Activated T-cell treated with anti-CD3 and anti-CD28 coated beads, Interleukin-2, amount 50 U/mL, for 48 hours (primary cell): ENCODE results near the gene PEAK1.
"Not testable (repeated sequence)": the region's sequence is repeated elsewhere in the genome, so short reads cannot be mapped to it uniquely, and the experiment has no call there.

Source experiments
- DNase-seq, 2 experiments: peaks; one replicate each; pipeline ENCODE4 v3.0.0-alpha.2; 2020

PEAK1 gene

DNA sequence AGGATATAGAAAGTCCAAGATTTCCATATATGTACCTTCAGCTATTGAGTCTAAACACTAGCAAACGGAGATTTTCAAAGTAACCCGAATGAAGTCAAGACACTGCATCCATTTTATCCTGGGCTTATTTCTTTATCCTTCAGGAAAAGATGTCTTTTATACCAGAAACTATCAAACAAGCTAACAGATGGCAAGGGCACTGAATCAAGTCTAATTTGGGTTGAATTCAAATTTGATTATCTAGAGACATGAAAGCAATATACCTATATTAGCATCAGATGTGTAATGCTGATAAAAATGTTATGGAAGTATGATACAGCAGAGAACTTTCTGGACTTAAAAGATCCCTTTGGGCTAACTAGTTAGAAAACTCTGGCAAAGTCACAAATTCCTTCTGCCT is 210.7 kb downstream of the PEAK1 start:
- DNase-seq: no peak

DNA sequence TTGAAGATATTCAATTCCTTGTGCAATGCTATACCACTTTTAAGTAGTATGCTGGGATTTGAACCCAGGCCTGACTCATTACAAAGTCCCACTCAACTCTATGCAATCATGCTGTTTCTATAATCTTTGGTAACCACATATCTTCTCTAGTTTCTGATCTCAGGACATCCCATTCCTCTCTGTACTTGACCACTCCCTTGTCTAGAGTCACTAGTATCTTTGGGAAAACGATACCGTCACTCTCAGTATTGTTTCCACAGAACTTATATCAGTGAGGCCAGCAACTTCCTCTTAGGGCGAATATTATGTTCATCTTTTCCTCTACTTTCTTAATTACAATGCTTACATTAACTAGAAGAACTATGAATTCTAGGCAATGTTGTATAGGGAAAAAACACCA is 211.7 kb downstream of the PEAK1 start:
- DNase-seq: no peak

DNA sequence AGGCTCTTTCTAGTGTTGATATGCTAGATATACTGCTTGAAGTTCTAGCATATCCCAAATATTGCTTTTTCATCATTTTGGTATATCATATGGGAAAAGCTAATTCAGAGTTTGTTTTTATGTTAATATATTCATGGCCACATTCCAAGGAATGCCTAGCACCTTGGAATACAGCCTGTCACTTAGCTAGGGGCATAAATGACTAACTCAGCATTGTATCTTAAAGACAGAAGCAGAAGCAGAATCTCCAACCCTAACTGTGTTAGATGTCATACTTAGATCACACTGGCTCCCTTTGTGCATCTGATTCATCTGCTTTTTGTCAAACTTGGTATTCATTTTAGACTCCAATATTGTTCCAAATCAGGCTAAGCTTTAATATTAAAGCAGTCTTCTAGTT is 218.2 kb downstream of the PEAK1 start:
- DNase-seq: no peak

DNA sequence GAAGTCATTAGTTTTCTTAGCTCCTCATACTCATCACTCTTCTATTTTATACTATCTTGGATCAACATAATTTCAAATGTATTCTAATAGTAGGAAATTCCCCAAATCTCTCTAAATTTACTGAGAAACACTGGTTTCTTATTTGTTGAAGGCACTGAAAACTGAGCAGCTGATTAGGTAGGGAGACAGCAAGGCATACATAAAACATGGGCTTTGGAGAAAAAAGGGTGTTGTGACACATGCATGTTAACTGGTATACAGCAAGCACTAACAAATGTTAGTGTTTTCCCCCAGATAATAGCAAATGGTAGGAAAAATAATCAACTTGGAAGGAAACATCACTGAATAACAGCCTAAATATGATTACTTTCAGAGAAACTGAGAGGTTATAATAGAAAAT is 223.5 kb downstream of the PEAK1 start:
- no peak for DNase-seq

DNA sequence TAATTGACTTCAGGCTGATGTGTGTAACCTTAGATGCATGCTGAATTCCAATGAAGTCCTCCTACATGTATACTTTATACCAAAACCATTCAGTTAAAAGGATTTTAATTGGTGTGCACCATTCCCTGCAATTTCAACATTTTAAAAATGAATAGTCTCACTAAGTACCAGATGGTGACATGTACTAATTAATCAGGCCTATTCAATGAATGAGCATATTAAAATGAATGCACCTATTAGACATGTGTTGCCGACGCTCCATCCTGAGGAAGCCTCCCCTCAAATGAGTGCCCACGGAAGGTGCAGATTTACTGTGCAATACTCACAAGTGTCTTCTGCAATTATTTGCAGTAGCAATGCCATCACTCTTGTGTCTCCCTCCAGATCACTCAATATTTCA is 224.3 kb downstream of the PEAK1 start:
- no peak for DNase-seq

DNA sequence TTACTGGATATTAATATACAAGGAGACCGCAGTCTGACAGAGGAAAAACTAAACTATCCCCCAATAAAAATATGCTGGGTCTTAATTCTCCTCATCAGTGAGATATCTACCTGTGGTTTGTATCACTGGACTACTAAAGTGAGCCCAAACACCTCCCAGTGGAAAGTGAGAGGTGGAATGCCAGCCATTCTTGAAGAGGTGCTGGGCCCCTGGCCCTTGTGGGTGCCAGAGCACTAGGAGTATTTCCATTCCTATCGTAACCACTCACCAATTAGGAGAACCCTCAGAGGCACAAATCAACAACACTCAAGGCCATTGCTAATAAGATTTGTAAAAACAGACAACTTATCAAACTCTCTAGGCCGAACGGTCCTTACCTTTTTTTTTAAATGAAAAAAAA is 227.5 kb downstream of the PEAK1 start:
- no peak for DNase-seq

DNA sequence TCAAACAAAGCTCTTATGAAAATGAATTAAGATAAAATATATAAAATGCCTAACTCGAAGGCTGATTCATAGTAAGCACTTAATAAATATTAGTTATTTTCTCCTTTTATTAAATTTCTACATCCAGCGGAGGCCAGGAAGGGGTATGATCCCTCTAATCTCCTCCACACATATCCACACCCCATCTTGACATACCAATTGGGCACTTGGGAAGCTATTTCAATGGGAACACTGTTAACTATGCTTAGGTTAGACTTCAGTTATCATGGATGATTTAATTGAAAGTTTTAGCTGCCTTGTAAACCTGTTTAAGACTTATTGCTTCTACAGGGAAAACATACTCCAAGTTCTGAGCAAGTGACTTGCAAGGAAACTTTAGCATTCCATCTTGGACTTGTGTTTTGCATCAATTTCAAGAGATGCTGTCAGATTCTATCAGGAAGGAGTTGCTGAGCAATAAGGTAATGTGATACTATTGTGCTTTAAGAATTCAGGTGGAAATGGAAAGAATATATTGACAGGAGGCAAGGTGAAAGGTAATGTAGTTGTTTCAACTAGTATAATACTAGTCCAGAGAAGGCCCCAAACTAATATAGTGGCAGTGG is 228.6 kb downstream of the PEAK1 start:
- DNase-seq: no peak

DNA sequence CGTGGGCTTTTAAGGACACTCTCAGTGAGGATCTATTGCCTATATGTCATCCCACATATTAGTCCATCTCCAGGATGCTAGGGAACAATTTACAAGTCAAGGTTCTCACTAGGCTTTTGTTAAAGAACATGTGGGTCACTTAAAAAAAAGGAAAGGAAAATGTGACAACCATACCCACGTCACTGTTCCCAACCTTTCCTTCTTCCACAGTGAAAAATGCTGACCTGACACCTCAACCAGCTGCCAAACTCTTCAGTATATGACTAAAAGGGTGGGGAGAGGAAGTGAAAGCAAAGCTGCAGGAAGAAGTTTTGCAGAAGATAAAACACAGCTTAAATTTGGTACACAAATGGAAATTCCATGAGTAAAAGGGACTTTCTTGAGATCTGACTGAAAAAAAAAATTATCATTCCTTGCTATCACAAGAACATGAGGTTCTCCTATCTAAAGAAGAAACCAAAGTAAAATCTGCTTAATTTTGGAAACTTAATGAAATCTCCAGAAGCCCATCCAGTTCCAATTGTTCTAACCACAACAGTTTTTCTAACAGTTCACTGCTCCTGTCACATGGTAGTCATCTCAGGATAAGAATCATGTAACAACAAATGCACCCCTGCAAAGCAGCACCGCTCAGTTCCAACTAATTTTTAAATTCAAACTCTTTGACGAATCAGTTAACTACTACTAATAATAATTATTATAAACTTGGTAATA is 232.0 kb downstream of the PEAK1 start:
- DNase-seq: no peak

DNA sequence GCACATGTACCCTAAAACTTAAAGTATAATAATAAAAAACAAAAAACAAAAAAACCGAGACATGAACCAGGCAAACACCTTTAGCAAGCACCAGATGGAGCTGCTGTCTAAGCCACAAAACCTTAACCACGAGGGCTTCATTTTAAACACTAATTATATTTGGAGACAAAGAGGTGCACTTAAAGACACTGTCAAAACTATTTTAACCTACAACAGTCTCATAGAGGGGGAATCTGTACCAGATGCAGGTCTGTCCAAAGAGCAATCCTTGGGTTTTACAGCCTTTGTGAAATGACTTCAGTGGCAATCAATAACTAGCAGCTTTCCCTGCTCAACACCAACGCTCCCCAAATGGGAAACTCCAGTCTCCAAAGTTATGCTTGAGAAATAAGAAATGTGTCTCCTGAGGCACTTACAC is 233.3 kb downstream of the PEAK1 start:
- no peak for DNase-seq

DNA sequence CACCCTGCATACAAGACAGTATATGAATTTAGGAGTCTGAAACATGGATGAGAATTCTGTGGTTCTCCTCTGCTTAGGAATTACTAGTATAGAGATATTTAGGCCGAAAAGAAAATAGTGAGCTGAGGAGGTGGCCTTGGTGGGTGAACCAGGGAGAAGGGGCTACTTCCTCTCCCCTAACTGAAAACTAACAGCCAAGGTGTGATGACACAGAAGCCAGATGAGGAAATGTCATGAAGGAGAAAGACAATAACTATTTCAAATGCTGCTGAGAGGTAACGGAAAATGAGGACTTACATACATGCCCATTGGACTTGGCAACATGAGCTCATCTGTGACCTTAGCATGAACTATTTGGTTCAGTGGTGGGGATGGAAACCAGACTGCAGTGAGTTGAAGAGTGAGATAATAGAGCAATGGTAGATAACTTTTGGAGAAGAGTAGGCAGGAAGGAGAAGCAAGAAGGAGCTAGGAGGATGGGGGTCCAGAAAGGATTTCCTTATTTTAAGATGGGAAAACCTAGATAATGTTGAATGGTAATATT is 234.6 kb downstream of the PEAK1 start:
- no peak for DNase-seq

DNA sequence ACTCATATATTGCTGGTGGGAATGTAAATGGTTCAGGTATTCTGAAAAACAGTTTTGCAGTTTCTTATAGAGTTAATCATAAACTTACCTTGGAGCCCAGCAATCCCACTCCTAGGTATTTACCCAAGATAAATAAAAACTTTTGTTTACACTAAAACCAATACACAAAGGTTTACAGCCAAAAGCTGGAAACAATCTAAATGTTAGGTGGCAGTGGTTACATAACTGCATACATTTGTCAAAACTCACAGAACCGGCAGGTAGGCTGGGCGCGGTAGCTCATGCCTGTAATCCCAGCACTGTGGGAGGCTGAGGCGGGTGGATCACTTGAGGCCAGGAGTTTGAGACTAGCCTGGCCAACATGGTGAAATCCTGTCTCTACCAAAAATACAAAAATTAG is 235.6 kb downstream of the PEAK1 start:
- not testable (repeated sequence) for DNase-seq

DNA sequence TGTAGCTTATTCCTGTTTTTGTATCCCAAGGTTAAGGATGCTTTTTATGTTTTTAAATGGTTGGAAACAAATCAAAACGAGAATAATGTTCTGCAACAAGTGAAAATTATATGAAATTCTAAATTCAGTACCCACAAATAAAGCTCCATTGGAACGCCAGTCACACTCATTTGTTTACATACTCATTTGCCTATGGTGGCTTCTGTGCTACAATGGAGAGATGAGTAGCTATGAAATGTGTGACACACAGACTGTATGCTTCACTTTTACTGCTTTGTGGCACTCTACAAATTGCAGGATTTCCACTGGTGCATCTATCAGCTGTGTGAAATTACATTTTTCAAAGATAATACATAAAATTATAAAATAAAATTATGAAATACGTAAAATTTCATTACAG is 236.8 kb downstream of the PEAK1 start:
- no peak for DNase-seq

DNA sequence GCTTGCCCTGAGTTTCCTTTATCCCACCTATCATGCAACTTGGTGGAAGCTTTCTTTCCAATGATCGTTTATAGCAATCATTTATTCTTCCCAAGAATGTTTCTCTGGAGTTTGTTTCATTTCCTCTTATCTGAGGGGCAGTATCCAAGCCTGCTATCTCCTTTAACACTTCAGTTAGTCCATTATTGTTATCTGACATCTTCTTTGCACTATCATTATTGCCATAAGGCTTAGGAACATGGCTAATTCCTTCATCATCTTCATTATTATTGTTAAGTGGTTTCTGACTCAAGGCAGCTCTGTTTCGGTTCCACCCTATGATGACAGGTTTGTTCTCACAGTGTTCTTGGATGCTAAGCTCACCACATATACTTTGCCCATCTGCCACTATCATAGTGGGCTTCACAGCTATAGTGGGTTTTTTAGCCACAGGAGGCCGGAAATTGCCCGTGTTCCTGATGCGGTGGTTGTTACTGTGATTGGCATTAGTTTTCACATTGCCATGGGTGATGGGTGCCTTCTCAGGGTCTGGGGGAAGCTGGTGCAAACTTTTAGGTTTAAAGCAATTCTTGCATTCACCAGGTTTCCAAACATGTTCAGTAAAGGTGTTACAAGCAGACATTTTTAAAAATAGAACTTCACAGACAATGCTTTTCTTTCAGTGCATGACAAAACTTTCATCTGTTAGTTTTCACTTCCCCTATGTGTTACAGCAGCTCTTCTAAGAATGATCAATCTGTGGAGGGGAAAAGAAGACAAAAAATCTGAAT is 238.4 kb downstream of the PEAK1 start:
- DNase-seq: peak; percentile 26 to 31

DNA sequence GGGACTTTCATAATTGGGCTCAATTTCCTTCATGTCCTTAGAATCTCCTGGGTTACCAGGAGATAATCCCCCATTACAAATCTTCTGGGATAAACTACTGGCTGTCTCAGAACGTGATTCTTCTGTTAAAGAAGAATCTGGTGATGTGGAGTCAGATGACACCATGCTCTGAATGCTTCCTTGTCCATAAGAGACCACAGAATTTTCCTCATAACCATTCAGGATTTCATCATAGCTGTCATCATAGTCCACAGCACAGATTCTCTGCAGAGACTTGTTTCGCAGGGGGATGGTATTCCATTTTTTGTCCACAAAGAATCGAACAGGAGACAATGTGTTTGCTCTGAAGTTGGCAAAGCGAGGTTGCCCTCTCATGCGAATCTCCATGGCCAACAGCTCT is 239.1 kb downstream of the PEAK1 start:
- no peak for DNase-seq

DNA sequence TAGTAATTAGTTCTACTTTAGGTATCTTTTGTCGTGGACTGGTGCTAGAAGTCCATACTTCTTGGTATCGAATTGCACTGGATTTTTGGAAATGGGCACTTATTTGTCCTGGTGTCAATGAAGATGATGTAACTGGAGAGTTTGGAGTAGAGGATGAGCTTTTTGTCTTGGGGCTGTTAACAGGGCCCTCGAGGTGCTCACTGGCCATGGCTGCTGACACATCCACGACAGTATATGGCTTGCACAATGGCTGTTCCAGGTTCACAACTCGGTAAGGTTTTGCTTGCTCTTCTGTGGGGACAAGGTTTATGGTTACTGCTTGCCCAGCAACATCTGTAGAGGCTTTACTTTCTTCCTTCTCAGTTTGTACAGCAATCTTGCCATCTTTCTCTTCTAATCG is 239.6 kb downstream of the PEAK1 start:
- DNase-seq: no peak

DNA sequence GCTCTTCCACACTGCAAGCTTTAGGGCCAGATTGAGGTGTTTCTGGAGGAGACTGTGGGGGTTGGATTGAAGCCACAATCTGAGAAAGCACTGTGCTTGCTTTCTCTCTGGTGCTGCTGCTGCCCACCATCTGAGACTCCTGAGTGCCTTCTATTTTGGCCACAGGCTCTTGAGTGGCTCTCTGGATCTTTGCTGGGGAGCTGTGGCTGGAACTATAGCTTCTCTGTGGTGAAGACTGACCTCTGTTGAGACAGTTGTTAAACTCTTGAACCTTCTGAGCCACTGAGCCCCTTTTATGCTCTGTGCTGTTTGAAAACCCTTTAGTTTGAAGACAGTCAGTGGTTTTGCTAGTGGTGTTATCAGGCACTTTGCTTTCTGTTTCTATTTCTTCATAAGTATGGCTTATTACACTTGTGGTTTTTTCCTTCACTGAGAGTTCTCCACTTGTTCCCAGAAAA is 240.3 kb downstream of the PEAK1 start:
- DNase-seq: peak; percentile 39 to 40

DNA sequence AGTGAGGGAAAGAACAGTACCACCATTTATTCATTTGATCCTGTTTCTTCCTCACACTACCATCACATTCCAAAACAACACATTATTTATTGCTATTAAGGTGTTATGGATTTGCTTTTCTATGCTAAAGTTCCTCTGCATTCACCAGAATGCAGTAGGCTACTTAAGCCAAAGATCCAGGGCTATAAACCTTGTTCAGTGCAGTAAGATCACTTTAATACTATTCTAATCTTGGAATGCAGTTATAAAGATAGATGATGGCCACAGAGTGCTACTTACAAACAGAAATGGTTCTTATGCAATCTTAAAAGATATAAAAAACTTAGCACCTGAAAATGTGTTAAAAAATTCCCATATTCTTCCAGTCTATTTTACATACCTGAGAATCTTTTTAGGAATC is 241.5 kb downstream of the PEAK1 start:
- no peak for DNase-seq

DNA sequence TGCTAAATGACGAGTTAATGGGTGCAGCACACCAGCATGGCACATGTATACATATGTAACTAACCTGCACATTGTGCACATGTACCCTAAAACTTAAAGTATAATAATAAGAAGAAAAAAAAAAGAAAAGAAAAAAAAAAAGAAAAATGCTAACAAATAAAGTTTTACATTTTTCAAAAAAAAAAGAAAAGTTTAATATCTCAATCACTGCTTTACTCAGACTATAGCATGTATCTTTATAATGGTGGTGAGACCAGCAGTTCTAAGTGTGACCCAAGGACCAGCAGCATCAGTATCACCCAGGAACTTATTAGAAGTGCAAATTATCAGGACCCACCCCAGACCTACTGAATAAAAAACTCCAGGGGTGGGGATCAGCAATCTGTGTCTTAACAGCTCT is 243.8 kb downstream of the PEAK1 start:
- not testable (repeated sequence) for DNase-seq

DNA sequence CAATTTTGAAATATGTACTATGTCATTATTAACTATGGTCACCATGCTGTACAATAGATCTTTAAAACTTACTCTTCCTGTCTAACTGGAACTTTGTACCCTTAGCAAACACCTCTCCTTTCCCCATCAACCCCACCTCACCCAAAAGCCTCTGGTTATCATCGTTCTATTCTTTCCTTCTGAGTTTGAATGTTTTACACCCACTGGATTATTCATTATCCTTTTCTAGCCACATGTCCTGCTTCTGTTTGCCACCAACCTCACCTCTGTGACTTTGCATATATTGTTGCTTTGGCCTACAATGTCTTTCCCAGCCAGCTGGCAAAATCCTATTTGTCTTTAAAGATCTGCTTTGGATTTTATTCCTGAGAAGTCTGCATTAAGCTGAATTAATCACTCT is 246.4 kb downstream of the PEAK1 start:
- DNase-seq: no peak

DNA sequence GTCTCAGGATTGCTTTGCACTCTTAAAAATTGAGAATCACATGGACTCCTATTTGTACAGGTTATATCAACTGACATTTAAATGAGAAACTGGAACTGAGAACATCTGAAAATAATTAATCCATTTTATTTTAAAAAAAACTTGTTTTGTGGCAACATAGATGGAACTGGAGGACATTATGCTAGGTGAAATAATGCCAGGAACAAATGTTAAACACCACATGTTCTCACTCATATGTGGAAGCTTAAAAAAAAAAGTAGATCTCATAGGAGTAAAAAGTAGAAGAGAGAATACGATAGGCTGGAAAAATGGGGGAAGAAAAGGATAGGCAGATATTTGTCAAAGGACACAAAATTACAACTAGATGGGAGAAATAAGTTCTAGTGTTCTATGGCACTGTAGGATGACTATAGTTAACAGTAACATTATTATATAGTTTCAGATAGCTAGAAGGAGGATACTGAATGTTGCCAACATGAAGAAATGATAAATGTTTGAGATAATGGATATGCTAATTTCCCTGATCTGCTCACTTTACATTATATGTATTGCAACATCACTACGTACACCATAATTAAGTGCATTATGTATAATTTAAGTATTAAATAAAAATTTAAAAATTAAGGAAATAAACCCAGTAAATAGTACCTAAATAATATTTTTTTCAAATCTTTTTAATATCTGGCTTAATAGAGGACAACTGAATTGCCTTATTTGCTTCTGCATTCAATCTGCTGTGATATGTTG is 248.5 kb downstream of the PEAK1 start:
- DNase-seq: no peak

DNA sequence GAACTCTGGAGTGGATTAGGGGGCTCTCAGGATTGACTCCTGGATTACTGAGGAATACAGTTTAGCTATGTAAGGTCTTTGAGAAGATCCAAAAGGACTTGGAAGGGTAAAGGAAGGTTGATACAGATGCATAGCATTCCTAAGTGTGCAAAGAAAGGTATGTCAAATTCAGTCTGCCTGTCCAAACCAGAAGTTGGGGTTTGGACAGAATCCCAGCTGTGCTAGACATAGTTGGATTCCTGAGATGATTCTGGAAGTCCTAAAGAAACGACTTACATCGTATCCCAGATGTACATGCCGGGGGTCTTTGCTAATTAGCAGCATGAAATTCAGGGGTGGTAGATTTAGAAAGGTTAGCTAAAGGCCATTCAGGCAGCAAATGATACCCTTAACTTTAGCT is 251.3 kb downstream of the PEAK1 start:
- DNase-seq: no peak

DNA sequence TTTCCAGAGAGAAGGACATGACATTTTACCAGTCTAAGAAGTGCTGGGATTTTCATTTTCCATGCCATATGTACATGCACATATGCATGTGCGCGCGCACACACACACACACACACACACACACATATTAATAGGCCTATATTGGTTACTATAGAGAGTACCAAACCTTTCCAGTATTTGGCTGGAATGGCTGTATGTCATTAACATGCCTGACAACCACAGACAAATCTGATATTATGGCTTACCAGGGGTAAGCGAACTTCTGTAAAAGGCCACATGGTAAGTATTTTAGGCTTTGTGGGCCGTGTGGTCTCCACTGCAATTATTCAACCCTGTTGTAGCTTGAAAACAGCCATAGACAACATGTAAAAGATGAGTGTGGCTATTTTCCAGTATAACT is 251.8 kb downstream of the PEAK1 start:
- DNase-seq: no peak

DNA sequence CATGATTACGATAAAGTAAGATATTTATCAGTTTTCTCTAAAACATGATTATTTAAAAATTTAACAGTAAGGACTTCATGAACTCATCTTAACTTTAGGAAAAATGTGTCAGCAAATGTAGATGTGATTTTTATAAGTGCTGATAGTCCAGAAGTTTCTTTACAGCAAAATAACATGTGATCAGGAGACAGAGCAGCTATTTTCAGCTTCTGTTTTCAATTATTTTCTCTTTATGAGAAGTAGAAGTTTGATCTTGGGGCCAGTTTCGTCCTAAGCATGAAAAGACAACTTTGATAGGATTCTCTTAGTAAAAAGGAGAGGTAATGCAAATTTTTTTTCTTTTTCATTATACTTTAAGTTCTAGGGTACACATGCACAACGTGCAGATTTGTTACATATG is 252.5 kb downstream of the PEAK1 start:
- DNase-seq: no peak
